ENCODE measurements around the gene SLC2A10.

GRCh38 chr20:46757754-46758678, 48.6 kb downstream of the SLC2A10 start:
- TF ChIP-seq CTCF (IDR thresholded peaks at IDR 0.05; ENCODE audit: insufficient read depth, low read length), result peak; percentile 98
- TF ChIP-seq REST (IDR thresholded peaks at IDR 0.05; ENCODE audit: insufficient replicate concordance, low read depth), result no peak
- no peak for TF ChIP-seq SPI1 (IDR thresholded peaks at IDR 0.05; ENCODE audit: borderline replicate concordance, low read depth)
- no peak for TF ChIP-seq POLR2AphosphoS5 (IDR thresholded peaks at IDR 0.05; ENCODE audit: low read depth)
